Activated T-helper 17 cell treated with anti-CD3 and anti-CD28 coated beads, Interleukin-2, amount 50 U/mL, for 72 hours (primary cell): Measurements from ENCODE around the gene CALHM1. TPM values are rescaled to one million over a fixed set of nuclear protein-coding genes. Genes with fewer than 3 reads are reported as not detected.
A peak's percentile ranks its signal among the peaks of the same experiment; 100 is the strongest.

Source experiments
- ATAC-seq: fragments of 150-1000 bp; cut with Tn5 transposase; replicated peaks from 2 replicates; pipeline ENCODE4 v1.10.0; 2021; ENCODE audit warnings: mild to moderate bottlenecking, moderate library complexity
- H3K27ac Mint-ChIP-seq: one replicate; pipeline ENCODE4 v1.8.0; 2022; ENCODE audit warnings: mixed read lengths
- H3K27me3 Mint-ChIP-seq: one replicate; pipeline ENCODE4 v1.8.0; 2022; ENCODE audit warnings: mixed read lengths
- H3K36me3 Mint-ChIP-seq: one replicate; pipeline ENCODE4 v1.8.0; 2022; ENCODE audit warnings: low read depth, mild to moderate bottlenecking, mixed read lengths
- H3K4me1 Mint-ChIP-seq: one replicate; pipeline ENCODE4 v1.8.0; 2022; ENCODE audit warnings: mixed read lengths
- H3K4me3 Mint-ChIP-seq: one replicate; pipeline ENCODE4 v1.8.0; 2022; ENCODE audit warnings: mild to moderate bottlenecking, mixed read lengths
- H3K9me3 Mint-ChIP-seq: one replicate; pipeline ENCODE4 v1.8.0; 2022; ENCODE audit warnings: mixed read lengths
- total RNA-seq, 2 donors: library from RNA; stranded (reverse); gene quantifications; one replicate each; pipeline ENCODE4 v1.2.3, GENCODE V29; 2022

CALHM1 gene
- total RNA-seq, 2 donors from 2014 or later: 0.11 TPM; not detected in 1

DNA sequence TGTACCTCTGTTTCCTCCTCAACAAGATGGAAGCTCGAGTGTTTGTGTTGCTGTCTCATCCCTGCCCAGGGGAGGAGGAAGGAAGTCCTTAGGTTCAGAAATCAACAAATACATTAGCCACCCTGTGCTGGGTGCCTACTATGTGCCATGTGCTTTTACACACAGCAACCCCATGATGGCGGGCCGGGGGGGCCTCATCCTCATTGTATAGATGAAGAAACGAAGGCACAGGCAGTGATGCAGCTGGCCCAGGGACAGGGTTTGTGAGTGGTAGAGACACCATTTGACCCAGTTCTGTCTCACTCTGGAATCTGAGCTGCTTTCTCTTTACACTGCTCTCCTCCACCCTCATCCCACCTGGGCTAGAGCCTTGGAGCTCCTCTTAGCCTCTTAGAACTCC, 4.7 kb downstream of the CALHM1 start:
- no peaks in the 10 kb centered on the region for H3K27me3 Mint-ChIP-seq
- peaks cover 17% of the 10 kb centered on the region for H3K4me1 Mint-ChIP-seq
- H3K36me3 Mint-ChIP-seq: peaks cover 23% of the 10 kb centered on the region
- H3K27ac Mint-ChIP-seq: peak overlapping the region; percentile 22
- peak overlapping the region; percentile 97 for H3K4me3 Mint-ChIP-seq
- no peak for ATAC-seq
- no peaks in the 10 kb centered on the region for H3K9me3 Mint-ChIP-seq

DNA sequence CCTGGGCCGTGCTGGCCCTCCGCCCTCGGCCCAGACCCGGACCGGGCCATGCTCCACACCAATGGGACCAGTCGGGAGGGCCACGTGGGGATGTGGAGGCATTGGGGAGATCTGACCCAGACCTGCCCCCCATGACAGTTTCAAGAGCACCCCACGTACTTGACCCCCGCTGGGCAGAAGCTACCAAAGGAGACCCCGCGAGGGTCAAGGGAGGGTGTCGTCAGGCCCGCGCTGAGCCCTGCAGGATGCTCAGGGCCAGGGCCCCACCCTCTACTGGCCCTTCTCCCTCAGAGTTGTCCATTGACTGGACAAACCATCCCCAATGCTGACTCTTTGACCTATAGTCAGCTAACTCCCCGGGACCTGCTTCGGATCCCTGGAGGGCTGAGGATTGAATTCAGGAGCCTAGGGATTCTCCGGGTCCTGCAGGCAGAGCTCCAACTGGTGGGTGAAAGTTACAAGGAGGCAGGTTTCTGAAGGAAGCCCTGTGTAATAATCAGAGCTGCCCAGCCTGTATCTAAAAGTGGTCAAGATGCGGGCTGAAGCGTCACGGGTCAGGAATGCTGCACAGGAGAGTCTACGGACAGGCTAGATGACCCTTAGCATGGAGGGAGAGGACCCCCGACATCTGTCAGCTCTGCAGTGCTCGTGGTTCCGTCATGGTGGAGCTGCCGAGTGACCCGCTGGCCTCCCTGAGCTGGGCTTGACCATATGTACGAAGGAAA, 6.0 kb downstream of the CALHM1 start:
- Mint-ChIP-seq H3K27me3 (no peaks in the 10 kb centered on the region), H3K9me3 (no peaks in the 10 kb centered on the region), H3K4me3 (peak overlapping the region; percentile 97), H3K4me1 (peaks cover 22% of the 10 kb centered on the region), H3K27ac (peak overlapping the region; percentile 83), H3K36me3 (peaks cover 37% of the 10 kb centered on the region)
- no peak for ATAC-seq

DNA sequence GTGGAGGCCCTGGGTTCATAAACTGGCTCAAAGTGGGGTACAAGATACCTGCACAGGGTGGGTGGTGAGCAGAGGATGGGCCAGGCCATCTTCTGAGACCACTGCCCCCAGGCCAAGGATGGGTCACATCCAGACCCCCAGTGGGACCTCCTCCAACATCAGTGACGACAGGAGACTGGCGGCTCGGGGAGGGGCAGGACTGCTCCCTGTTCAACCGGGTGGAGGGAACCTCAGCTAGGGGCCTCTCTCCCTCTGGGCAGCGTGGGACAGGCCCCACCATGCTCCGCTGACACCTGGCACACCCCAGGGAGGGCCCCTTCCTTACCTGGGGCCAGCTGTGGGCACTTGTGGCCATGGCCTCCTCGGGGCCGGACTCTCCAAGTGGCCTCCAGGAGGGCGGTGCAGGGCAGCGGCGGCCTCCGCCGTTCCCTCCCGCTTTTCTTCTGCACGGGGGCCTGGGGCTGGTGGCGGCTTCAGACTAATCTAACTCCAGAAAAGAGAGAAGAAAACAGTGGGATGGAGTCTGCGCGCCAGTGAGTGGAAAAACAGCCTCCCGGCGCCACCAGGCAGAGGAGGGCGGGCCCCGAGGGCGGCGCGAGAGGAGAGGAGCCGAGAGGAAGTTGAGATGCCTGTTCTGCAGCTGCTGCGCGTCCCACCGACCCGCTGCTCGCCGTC, 6.7 kb downstream of the CALHM1 start, which contains the start of gene CALHM2:
Gene CALHM2 (minus strand): TSS at position 540 of the 675 bp plus-strand sequence. CDS start 2,429 bp downstream, outside the sequence.
- H3K36me3 Mint-ChIP-seq: peaks cover 44% of the 10 kb centered on the region
- peak; percentile 76 for ATAC-seq
- H3K4me1 Mint-ChIP-seq: peaks cover 22% of the 10 kb centered on the region
- peak within 1 kb of the TSS; percentile 97 for H3K4me3 Mint-ChIP-seq
- peak within 1 kb of the TSS; percentile 83 for H3K27ac Mint-ChIP-seq
- H3K27me3 Mint-ChIP-seq: no peaks in the 10 kb centered on the region
- no peaks in the 10 kb centered on the region for H3K9me3 Mint-ChIP-seq

DNA sequence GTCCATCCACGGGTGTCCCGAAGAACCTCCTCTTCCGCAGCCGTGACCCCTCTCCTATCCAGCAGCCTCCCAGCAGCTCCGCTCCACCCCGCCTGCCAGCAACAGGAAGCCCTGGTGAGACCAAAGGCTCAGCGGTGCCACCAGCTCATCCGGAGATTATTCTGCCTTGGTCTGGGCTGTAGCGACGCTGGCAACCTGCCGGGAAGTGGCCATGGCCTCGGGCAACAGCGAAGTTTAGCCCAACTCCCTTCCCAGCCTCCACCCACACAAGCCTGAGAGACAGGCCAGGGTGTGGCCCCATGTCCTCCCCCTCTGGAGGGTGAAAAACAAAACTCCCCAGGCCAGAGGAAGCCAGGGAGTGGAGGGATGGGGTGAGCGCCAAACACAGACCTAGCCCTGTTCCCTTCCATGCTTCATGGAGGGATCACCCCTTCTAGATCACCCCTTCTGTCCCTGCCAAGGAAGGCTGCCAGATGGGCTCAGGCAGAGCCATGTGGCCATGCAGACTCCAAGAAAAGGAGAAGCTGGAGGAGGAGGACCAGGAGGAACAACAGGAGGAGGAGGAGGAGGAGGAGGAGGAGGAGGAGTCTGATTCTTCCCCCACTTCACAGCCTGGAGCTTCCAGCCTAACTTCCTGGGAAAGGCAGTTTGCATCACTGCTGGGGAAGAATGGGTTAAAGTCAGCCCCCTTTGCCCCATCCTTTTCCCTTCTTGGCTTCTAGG, 7.4 kb downstream of the CALHM1 start:
- H3K4me1 Mint-ChIP-seq: peaks cover 23% of the 10 kb centered on the region
- H3K4me3 Mint-ChIP-seq: peak overlapping the region; percentile 97
- H3K36me3 Mint-ChIP-seq: peaks cover 51% of the 10 kb centered on the region
- H3K27me3 Mint-ChIP-seq: no peaks in the 10 kb centered on the region
- peak; percentile 80 for ATAC-seq
- peak overlapping the region; percentile 83 for H3K27ac Mint-ChIP-seq
- no peaks in the 10 kb centered on the region for H3K9me3 Mint-ChIP-seq

DNA sequence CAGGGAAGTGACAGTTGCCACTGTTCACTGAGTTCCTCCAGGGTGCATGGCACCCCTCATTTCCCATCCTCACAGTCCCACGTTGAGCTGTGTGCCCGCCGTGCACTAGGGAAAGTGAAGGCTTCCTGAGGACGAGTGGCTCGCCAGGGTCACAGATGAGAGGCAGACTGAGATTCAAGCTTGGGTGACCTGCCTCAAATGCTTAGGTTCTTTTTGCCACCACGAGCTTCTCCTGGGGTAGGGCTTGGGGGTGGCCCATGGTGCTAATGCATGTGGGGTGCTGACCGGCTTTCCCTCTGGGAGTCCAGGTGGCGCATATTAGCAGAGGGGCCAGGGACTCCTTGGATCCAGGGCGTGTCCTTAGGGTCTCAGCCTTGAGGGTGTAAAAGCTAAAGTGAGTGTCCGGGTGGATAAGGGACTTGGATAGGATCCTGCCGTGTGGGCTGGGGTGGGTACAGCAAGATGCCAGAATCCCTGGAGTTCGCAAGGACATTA, 8.5 kb downstream of the CALHM1 start:
- H3K9me3 Mint-ChIP-seq: no peaks in the 10 kb centered on the region
- ATAC-seq: no peak
- H3K27ac Mint-ChIP-seq: peak overlapping the region; percentile 83
- H3K27me3 Mint-ChIP-seq: no peaks in the 10 kb centered on the region
- peak overlapping the region; percentile 97 for H3K4me3 Mint-ChIP-seq
- peaks cover 26% of the 10 kb centered on the region for H3K4me1 Mint-ChIP-seq
- peaks cover 61% of the 10 kb centered on the region for H3K36me3 Mint-ChIP-seq

DNA sequence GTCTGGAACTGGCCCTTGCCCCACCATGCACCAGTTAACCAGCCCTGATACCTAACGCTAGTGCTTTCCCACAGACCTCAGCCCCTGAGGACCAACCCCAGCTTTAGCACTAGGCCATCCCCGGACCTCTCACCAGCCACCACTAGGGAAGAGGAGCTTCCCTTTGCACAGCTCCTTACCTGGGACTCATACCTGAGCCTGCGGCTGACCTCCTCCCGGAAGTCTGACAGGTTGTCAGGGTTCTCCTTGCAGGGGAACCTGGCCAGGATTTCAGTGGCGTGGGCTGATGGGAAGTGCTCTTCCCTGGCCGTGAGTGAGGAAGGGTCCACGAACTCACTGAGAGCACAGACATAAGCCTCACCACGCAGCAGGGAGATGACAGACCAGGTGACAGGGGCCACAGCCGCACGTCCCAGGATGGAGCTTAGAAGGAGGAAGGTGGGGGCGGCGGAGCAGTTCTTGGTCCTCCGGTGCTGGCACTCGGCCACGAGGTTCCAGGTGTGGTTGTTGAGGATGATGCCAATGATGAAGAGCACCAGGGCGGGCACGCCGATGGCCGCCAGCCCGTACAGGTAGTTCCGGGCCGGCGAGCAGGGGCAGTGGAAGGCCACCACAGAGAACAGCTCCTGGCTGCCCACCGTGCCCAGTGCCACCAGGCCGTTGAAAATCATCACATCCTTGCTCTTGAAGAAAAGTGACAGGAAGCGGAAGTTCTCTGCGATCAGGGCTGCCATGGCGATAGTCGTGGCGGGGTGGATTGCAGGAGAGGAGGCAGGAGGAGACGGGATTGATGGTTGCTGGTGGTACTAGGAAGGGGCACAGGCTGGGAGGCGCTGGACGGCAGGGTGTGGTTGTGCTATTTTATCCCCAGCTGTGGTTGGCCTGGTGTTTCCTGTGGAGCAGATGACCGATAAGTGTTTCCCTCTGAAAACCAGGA, 9.2 kb downstream of the CALHM1 start:
- Mint-ChIP-seq H3K36me3 (peaks cover 69% of the 10 kb centered on the region), H3K4me1 (peaks cover 26% of the 10 kb centered on the region), H3K4me3 (peak overlapping the region; percentile 97), H3K27me3 (no peaks in the 10 kb centered on the region), H3K9me3 (no peaks in the 10 kb centered on the region), H3K27ac (peak overlapping the region; percentile 83)
- ATAC-seq: no peak

DNA sequence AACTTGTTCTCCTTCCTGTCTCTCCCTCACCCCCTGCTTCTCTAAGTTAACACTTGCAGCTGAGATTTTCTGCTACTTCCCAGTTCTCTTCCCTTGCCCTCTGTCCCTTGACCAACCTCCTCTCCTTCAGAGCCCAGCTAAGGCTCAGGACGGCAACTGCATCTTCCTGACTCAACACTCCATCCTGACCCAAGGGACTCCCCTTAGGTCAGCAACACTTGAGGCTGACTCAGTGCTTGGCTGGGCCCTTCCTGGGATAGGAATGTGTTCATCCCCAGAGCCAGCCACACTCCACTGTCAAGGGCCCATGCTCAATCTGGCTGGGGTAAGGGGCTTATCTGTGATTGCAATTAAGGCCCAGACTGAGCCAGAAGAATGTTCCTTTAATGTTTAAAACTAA, 10.0 kb downstream of the CALHM1 start:
- Mint-ChIP-seq H3K27ac (peak overlapping the region; percentile 83), H3K9me3 (no peaks in the 10 kb centered on the region), H3K4me3 (peak overlapping the region; percentile 97), H3K4me1 (peaks cover 26% of the 10 kb centered on the region), H3K36me3 (peaks cover 76% of the 10 kb centered on the region), H3K27me3 (no peaks in the 10 kb centered on the region)
- no peak for ATAC-seq

DNA sequence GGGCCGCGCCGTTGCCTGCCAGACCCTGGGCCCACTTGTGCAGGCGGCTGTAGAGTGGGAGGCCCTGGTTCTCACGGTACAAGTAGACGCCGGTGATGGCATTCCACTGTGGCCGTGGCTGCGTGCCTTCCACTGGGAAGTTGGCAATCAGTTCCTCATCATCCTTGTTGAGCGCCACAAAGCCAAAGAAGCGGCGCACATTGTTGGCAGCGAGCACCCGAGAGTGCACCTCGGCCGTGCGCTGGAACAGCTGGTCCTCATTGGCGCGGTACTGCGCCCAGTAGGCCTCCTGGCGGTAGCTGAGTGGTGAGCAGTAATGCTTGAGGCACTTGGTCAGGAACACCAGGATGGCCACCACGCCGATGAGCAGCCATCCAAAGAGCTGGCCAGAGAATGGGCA, 11.5 kb downstream of the CALHM1 start:
- H3K27ac Mint-ChIP-seq: peak overlapping the region; percentile 21
- no peak overlapping the region for H3K4me3 Mint-ChIP-seq
- H3K36me3 Mint-ChIP-seq: peaks cover 91% of the 10 kb centered on the region
- peaks cover 26% of the 10 kb centered on the region for H3K4me1 Mint-ChIP-seq
- H3K9me3 Mint-ChIP-seq: no peaks in the 10 kb centered on the region
- ATAC-seq: no peak
- no peaks in the 10 kb centered on the region for H3K27me3 Mint-ChIP-seq

DNA sequence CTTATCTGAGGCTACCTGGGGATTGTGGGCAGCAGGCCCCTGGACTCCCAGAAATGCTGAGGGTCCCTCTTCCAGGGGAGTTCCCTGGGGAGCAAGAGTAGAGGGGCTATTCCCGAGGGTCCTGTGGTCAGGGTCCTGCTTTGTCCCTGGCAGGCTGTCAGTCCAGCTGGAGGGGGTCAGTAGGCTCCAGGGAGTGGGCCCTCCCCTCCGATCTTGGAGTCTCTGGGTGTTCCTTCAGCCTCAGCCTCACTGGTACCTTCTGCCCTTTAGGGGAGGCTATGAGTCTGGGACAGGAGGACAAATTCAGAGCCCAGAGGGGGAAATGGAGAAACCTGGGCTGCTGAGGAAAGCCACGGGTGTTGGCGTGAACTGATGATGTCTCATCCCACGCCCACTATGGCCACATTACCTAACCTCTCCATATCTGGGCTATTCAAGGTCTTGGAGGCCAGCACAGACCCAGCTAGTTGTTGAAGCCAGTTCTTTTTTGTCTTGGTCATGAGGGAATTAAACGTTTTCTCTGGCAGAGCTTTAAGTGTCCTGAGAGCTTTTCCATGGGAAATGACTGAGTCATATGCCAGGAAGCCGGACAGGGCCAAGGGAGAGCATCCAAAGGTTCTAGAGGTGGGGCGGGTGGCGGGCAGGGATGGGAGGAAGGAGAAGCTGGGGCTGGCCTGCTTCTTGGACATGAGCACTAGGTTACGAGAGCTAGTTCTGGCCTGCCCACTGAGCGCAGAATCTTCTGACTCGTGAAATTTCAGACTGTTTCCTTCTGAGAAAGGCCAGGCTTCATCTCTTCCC, 12.7 kb downstream of the CALHM1 start:
- no peaks in the 10 kb centered on the region for H3K9me3 Mint-ChIP-seq
- peak overlapping the region; percentile 61 for H3K27ac Mint-ChIP-seq
- no peak for ATAC-seq
- no peak overlapping the region for H3K4me3 Mint-ChIP-seq
- H3K36me3 Mint-ChIP-seq: peaks cover 100% of the 10 kb centered on the region
- H3K27me3 Mint-ChIP-seq: no peaks in the 10 kb centered on the region
- H3K4me1 Mint-ChIP-seq: peaks cover 26% of the 10 kb centered on the region

DNA sequence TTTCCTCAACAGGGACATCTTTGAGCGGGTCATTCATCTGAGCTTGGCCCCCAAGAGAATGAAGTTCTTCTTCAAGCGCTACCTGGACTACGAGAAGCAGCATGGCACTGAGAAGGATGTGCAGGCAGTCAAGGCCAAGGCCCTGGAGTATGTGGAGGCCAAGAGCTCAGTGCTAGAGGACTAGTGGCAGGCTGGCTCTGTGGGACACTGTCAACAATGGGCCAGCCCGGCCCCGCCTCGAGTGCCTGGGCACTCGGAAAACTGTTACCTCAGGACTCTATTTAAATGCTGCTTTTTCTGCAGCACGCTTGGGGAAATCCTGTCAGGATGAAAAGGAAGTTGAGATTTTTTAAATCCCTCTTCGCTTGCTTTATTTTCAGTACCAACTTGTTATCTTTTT, 13.3 kb downstream of the CALHM1 start:
- no peaks in the 10 kb centered on the region for H3K27me3 Mint-ChIP-seq
- ATAC-seq: no peak
- H3K4me3 Mint-ChIP-seq: no peak overlapping the region
- no peaks in the 10 kb centered on the region for H3K9me3 Mint-ChIP-seq
- H3K27ac Mint-ChIP-seq: peak overlapping the region; percentile 61
- H3K36me3 Mint-ChIP-seq: peaks cover 100% of the 10 kb centered on the region
- peaks cover 20% of the 10 kb centered on the region for H3K4me1 Mint-ChIP-seq

DNA sequence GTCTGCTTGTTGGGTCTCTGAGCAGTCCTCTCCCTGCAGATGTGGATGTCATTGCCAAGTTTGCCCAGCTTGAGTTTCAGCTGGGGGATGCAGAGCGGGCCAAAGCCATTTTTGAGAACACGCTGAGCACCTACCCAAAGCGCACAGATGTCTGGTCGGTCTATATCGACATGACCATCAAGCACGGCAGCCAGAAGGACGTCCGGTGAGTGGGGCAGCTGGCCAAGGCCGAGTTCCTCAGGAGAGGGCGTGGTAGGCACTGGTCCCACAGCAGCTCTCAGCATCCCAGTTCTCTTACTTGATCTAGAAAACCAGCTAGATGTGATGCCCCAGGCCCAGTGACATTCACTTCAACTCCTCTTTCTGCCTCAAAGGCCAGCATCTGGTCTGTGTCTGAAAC, 14.2 kb downstream of the CALHM1 start:
- Mint-ChIP-seq H3K36me3 (peaks cover 100% of the 10 kb centered on the region), H3K9me3 (no peaks in the 10 kb centered on the region), H3K27ac (no peak overlapping the region), H3K4me1 (peaks cover 14% of the 10 kb centered on the region), H3K4me3 (no peak overlapping the region), H3K27me3 (no peaks in the 10 kb centered on the region)
- no peak for ATAC-seq

DNA sequence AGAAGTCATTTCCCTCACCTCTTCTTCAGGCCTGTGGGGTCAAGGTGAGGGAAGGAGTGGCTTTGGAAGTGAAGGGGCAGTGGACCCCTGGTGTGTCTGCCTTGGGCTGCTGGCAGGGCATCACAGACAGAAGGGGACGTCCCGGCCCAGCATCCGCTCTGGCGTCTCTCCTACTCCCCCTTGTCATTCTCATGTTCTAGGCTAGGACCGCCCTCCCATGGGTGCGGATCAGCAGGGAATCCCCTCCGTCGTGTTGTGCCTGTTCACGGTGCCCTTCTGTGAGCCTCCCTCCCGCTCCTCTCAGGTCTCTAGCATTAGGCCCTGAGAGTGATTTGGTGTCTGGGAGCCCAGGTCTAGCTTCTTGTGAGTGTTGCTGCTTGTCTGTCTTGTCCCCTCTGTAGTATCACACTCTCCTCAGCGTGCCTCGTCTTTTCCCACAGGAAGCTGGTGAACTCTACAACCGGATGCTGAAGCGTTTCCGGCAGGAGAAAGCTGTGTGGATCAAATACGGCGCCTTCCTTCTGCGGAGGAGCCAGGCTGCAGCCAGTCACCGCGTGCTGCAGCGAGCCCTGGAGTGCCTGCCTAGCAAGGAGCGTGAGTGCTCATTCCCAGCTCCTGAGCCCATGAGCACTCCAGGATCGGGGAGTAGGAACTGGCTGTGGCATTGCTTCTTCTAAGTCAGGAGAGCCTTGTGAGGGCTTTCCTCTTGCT, 15.1 kb downstream of the CALHM1 start:
- Mint-ChIP-seq H3K36me3 (peaks cover 100% of the 10 kb centered on the region), H3K27ac (peak overlapping the region; percentile 78), H3K4me3 (no peak overlapping the region), H3K9me3 (no peaks in the 10 kb centered on the region), H3K27me3 (no peaks in the 10 kb centered on the region), H3K4me1 (peaks cover 7% of the 10 kb centered on the region)
- no peak for ATAC-seq
